CD14-positive monocyte (primary cell): ENCODE measurements around the gene MCHR2. TPM values are rescaled to one million over a fixed set of nuclear protein-coding genes. Genes with fewer than 3 reads are reported as not detected.

Experiments
- DNase-seq, 3 donors: peaks; one replicate each; pipeline ENCODE4 v3.0.0-alpha.2; 2011 to 2022
- H2AFZ ChIP-seq: 2 replicates; pipeline ENCODE4 v1.6.0; 2012; ENCODE audit warnings: mild to moderate bottlenecking, low read depth, low read length, inconsistent platforms; ENCODE audit not compliant: insufficient read depth, poor library complexity, severe bottlenecking
- H3K27ac ChIP-seq, 2 donors: 1 replicate in 1 of 2; 2 replicates in 1 of 2; pipeline ENCODE4 v1.5.1; 2012 to 2013; ENCODE audit warnings: low read length in 2 of 2, control low read depth in 1 of 2, inconsistent platforms in 1 of 2, low read depth in 1 of 2, mild to moderate bottlenecking in 1 of 2
- H3K27me3 ChIP-seq, 2 donors: one replicate each; pipeline versions ENCODE4 v1.6.0 to v1.6.1; 2011 to 2013; ENCODE audit warnings: low read length in 2 of 2; ENCODE audit not compliant: control insufficient read depth in 2 of 2, insufficient read depth in 2 of 2
- H3K36me3 ChIP-seq, 2 donors: replicated peaks in 1 of 2; 1 replicate in 1 of 2; 2 replicates in 1 of 2; pipeline versions ENCODE4 v1.5.1 to v1.6.1; 2012 to 2013; ENCODE audit warnings: low read length in 2 of 2, control low read depth in 1 of 2, inconsistent platforms in 1 of 2, mild to moderate bottlenecking in 1 of 2; ENCODE audit not compliant: insufficient read depth in 2 of 2, control insufficient read depth in 1 of 2
- H3K4me1 ChIP-seq, 2 donors: 1 replicate in 1 of 2; 2 replicates in 1 of 2; pipeline versions ENCODE4 v1.5.1 to v1.6.1; 2012 to 2013; ENCODE audit warnings: low read length in 2 of 2, control low read depth in 1 of 2, inconsistent platforms in 1 of 2, mild to moderate bottlenecking in 1 of 2, moderate library complexity in 1 of 2; ENCODE audit not compliant: insufficient read depth in 2 of 2, control insufficient read depth in 1 of 2
- H3K4me2 ChIP-seq: replicated peaks from 2 replicates; pipeline ENCODE3; 2012; ENCODE audit warnings: low read length, moderate library complexity, mild to moderate bottlenecking; ENCODE audit not compliant: poor library complexity, severe bottlenecking; ENCODE audit errors: extremely low read depth
- H3K4me3 ChIP-seq, 3 experiments: fragments of 200-600 bp in 1 of 3; sonication (generic) in 1 of 3; replicated peaks in 1 of 3; 1 replicate in 2 of 3; 2 replicates in 1 of 3; pipeline ENCODE4 v1.5.1; 2011 to 2013; ENCODE audit warnings: low read length in 3 of 3, mild to moderate bottlenecking in 3 of 3, control low read depth in 2 of 3, low read depth in 2 of 3, inconsistent platforms in 1 of 3, moderate library complexity in 1 of 3
- H3K79me2 ChIP-seq: 2 replicates; pipeline ENCODE4 v1.6.0; 2012; ENCODE audit warnings: mild to moderate bottlenecking, control low read depth, inconsistent platforms, low read length, moderate library complexity; ENCODE audit not compliant: insufficient read depth
- H3K9ac ChIP-seq: 2 replicates; pipeline ENCODE4 v1.6.0; 2017; ENCODE audit warnings: low read length, mild to moderate bottlenecking; ENCODE audit not compliant: insufficient read depth, poor library complexity, severe bottlenecking
- H3K9me3 ChIP-seq, 2 donors: replicated peaks in 1 of 2; 1 replicate in 1 of 2; 2 replicates in 1 of 2; pipeline versions ENCODE4 v1.5.1 to v1.6.1; 2012 to 2013; ENCODE audit warnings: low read length in 2 of 2, control low read depth in 1 of 2; ENCODE audit not compliant: control insufficient read depth in 1 of 2, insufficient read depth in 1 of 2
- H4K20me1 ChIP-seq: 2 replicates; pipeline ENCODE4 v1.6.0; 2012; ENCODE audit warnings: mild to moderate bottlenecking, low read length, control low read depth, moderate library complexity; ENCODE audit not compliant: insufficient read depth
- H3K27ac Mint-ChIP-seq, 7 donors: one replicate each; pipeline ENCODE4 v1.8.0; 2020; ENCODE audit warnings: mild to moderate bottlenecking in 7 of 7, mixed read lengths in 7 of 7, moderate library complexity in 6 of 7, inconsistent platforms in 2 of 7
- H3K27me3 Mint-ChIP-seq, 3 donors: one replicate each; pipeline ENCODE4 v1.8.0; 2021 to 2022; ENCODE audit warnings: low read depth in 3 of 3, mild to moderate bottlenecking in 3 of 3, mixed read lengths in 3 of 3, moderate library complexity in 3 of 3, inconsistent platforms in 1 of 3
- H3K36me3 Mint-ChIP-seq, 2 donors: one replicate each; pipeline ENCODE4 v1.8.0; 2020; ENCODE audit warnings: mixed read lengths in 2 of 2, inconsistent platforms in 1 of 2, mild to moderate bottlenecking in 1 of 2
- H3K4me1 Mint-ChIP-seq: one replicate; pipeline ENCODE4 v1.8.0; 2020; ENCODE audit warnings: mild to moderate bottlenecking, mixed read lengths
- H3K4me3 Mint-ChIP-seq, 2 donors: one replicate each; pipeline ENCODE4 v1.8.0; 2020; ENCODE audit warnings: mild to moderate bottlenecking in 2 of 2, mixed read lengths in 2 of 2, moderate library complexity in 1 of 2
- H3K9me3 Mint-ChIP-seq, 7 donors: one replicate each; pipeline ENCODE4 v1.8.0; 2020 to 2022; ENCODE audit warnings: mixed read lengths in 7 of 7, mild to moderate bottlenecking in 6 of 7, moderate library complexity in 6 of 7, inconsistent platforms in 2 of 7
- WGBS: methylation state at CpG from one replicate; pipeline ENCODE4 v1.1.5; 2013; ENCODE audit warnings: missing lambda C conversion rate; ENCODE audit not compliant: insufficient coverage; 5-methylcytosine and 5-hydroxymethylcytosine counted together
- intact Hi-C, 2 donors: fragments of 100-400 bp; cut with micrococcal nuclease; formaldehyde crosslinking; loops; one replicate each; pipeline versions ENCODE4 v1.15.0 to v1.15.1; 2023
- polyA plus RNA-seq, 3 donors: library from polyadenylated mRNA; depleted of rRNA in 1 of 3; unstranded in 2 of 3; stranded (reverse) in 1 of 3; fragments of 300-500 nt in 2 of 3; fragments of >200 nt in 1 of 3; fragmentation: Illumina TruSeq in 2 of 3; gene quantifications; 1 replicate in 2 of 3; 2 replicates in 1 of 3; pipeline ENCODE4 v1.2.3, GENCODE V29; 2012 to 2021
- TF ChIP-seq, protein P1 (sequence below): fragments of 200-600 bp; IDR thresholded peaks from one replicate; pipeline ENCODE4 v1.8.0; 2022; ENCODE audit warnings: antibody characterized with exemption, mild to moderate bottlenecking

Gene MCHR2
- polyA plus RNA-seq, 3 donors = not detected

DNA sequence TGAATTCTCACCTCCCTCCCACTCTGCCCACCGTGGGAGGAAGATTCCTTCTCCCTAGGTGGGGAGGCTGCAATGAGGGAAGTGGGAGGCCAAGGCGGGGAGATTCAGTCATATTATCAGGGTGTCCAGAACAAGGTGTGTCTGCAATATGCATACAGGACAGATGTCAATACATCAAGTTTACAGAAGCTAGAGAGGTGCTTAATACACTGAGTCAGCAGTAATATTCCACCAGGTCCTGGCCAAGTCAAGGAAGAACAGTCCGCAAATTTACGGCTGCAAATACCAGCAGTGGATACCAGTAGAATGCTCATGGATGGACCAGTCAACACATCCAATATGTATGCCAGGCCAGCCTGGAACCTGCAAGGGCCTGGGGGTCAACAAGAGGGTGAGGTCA, 119.0 kb downstream of the MCHR2 start:
- no peaks in the 10 kb centered on the region for H3K79me2 ChIP-seq
- peaks cover 0 to 2% (median 0%) of the 10 kb centered on the region in 7 donors for H3K9me3 Mint-ChIP-seq
- H4K20me1 ChIP-seq = no peaks in the 10 kb centered on the region
- H3K4me3 ChIP-seq = no peak overlapping the region
- no peak overlapping the region for H3K4me2 ChIP-seq
- no peaks in the 10 kb centered on the region for H3K27me3 ChIP-seq
- H3K4me3 Mint-ChIP-seq = no peak overlapping the region
- DNase-seq = no peak
- H3K4me1 ChIP-seq = no peaks in the 10 kb centered on the region
- H2AFZ ChIP-seq = no peak overlapping the region
- H3K27ac Mint-ChIP-seq = no peak overlapping the region
- no peaks in the 10 kb centered on the region for H3K36me3 ChIP-seq
- TF ChIP-seq, protein P1, sequence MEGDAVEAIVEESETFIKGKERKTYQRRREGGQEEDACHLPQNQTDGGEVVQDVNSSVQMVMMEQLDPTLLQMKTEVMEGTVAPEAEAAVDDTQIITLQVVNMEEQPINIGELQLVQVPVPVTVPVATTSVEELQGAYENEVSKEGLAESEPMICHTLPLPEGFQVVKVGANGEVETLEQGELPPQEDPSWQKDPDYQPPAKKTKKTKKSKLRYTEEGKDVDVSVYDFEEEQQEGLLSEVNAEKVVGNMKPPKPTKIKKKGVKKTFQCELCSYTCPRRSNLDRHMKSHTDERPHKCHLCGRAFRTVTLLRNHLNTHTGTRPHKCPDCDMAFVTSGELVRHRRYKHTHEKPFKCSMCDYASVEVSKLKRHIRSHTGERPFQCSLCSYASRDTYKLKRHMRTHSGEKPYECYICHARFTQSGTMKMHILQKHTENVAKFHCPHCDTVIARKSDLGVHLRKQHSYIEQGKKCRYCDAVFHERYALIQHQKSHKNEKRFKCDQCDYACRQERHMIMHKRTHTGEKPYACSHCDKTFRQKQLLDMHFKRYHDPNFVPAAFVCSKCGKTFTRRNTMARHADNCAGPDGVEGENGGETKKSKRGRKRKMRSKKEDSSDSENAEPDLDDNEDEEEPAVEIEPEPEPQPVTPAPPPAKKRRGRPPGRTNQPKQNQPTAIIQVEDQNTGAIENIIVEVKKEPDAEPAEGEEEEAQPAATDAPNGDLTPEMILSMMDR = no peak
- 100% methylated on average over 2 of the region's 4 CpGs for WGBS
- peaks cover 6 to 16% (median 12%) of the 10 kb centered on the region in 3 donors for H3K27me3 Mint-ChIP-seq
- H3K27ac ChIP-seq = no peak overlapping the region
- H3K36me3 Mint-ChIP-seq = no peaks in the 10 kb centered on the region
- intact Hi-C loops = no loop called here
- no peaks in the 10 kb centered on the region for H3K4me1 Mint-ChIP-seq
- no peaks in the 10 kb centered on the region for H3K9me3 ChIP-seq
- no peak overlapping the region for H3K9ac ChIP-seq

DNA sequence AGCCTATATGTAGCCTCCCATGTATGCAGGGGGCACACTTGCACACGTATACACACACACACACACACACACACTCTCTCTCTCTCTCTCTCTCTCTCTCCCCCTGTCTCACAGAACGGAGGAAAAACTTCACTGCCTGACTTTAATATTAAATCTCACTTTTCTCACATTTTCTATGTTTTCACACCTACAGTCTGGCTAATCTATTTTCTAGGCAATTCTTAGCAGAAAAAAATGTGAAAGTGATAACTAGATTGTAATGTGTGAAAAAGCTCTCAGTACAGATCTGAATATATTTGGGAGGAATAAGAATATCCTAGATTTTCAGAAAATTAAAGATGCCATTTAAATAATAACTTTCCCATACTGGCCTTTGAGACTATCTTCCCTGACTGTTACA, 120.9 kb downstream of the MCHR2 start:
- Histone ChIP-seq H3K4me2 (no peak overlapping the region), H3K36me3 (no peaks in the 10 kb centered on the region), H3K79me2 (no peaks in the 10 kb centered on the region), H3K9me3 (no peaks in the 10 kb centered on the region), H3K4me1 (no peaks in the 10 kb centered on the region), H3K27ac (no peak overlapping the region), H4K20me1 (no peaks in the 10 kb centered on the region), H3K27me3 (peaks cover 6 to 9% of the 10 kb centered on the region in 2 donors), H2AFZ (no peak overlapping the region), H3K9ac (no peak overlapping the region), H3K4me3 (no peak overlapping the region)
- no peak for DNase-seq
- H3K4me3 Mint-ChIP-seq = no peak overlapping the region
- no peaks in the 10 kb centered on the region for H3K4me1 Mint-ChIP-seq
- 78% methylated on average over 1 of the region's 2 CpGs for WGBS
- intact Hi-C loops = no loop called here
- TF ChIP-seq, protein P1 = no peak
- H3K9me3 Mint-ChIP-seq = no peaks in the 10 kb centered on the region
- H3K27ac Mint-ChIP-seq = no peak overlapping the region
- H3K36me3 Mint-ChIP-seq = no peaks in the 10 kb centered on the region
- peaks cover 6 to 23% (median 15%) of the 10 kb centered on the region in 3 donors for H3K27me3 Mint-ChIP-seq
